Measurements from ENCODE around the gene DGKA.
"Not testable (repeated sequence)": the region's sequence is repeated elsewhere in the genome, so short reads cannot be mapped to it uniquely, and the experiment has no call there.

The DGKA gene

GRCh38 chr12:55969356-55969755 lies 38.4 kb downstream of the DGKA start:
- no peak for DNase-seq

GRCh38 chr12:55970775-55971174 lies 39.8 kb downstream of the DGKA start:
- no peak for DNase-seq

- DNase-seq: no peak
Observed at GRCh38 chr12:55972042-55972441, 41.1 kb downstream of the DGKA start.

- no peak for DNase-seq
Observed at GRCh38 chr12:55972456-55972855, 41.5 kb downstream of the DGKA start.

- DNase-seq: no peak
Observed at GRCh38 chr12:55972911-55973598, 42.1 kb downstream of the DGKA start.

GRCh38 chr12:55973599-55974307 lies 42.8 kb downstream of the DGKA start, which contains the start of gene RAB5B:
Gene RAB5B (plus strand): TSS chr12:55974078. CDS start chr12:55986961, 12,883 bp downstream.
- peak; percentile 99 for DNase-seq

- DNase-seq: no peak
Observed at GRCh38 chr12:55974308-55974730, 43.4 kb downstream of the DGKA start.

GRCh38 chr12:55978393-55978792 lies 47.4 kb downstream of the DGKA start:
- DNase-seq: no peak

- DNase-seq: no peak
Observed at GRCh38 chr12:55979069-55979468, 48.1 kb downstream of the DGKA start.

- not testable (repeated sequence) for DNase-seq
Observed at GRCh38 chr12:55981882-55982281, 50.9 kb downstream of the DGKA start.

- DNase-seq: no peak
Observed at GRCh38 chr12:55982319-55982936, 51.5 kb downstream of the DGKA start.

- no peak for DNase-seq
Observed at GRCh38 chr12:55983232-55983842, 52.4 kb downstream of the DGKA start.

GRCh38 chr12:55984861-55985260 lies 53.9 kb downstream of the DGKA start:
- no peak for DNase-seq

GRCh38 chr12:55985341-55985740 lies 54.4 kb downstream of the DGKA start:
- DNase-seq: no peak

- DNase-seq: not testable (repeated sequence)
Observed at GRCh38 chr12:55985976-55986375, 55.0 kb downstream of the DGKA start.

- no peak for DNase-seq
Observed at GRCh38 chr12:55991110-55991509, 60.1 kb downstream of the DGKA start.

- no peak for DNase-seq
Observed at GRCh38 chr12:55993230-55993853, 62.4 kb downstream of the DGKA start.

- DNase-seq: no peak
Observed at GRCh38 chr12:55995366-55995765, 64.4 kb downstream of the DGKA start.

- no peak for DNase-seq
Observed at GRCh38 chr12:55996201-55996714, 65.3 kb downstream of the DGKA start.

- DNase-seq: peak; percentile 69
Observed at GRCh38 chr12:55996715-55997534, 66.0 kb downstream of the DGKA start, which contains the start of gene SUOX. Gene SUOX (plus strand): TSS chr12:55997276. CDS start chr12:56002222, 4,946 bp downstream.

GRCh38 chr12:55997535-55997859 lies 66.5 kb downstream of the DGKA start:
- DNase-seq: no peak

- not testable (repeated sequence) for DNase-seq
Observed at GRCh38 chr12:55999522-55999921, 68.6 kb downstream of the DGKA start.
